HEK293T (cell line): Measurements from ENCODE around the gene PEX14.

Experiments used
- CTCF ChIA-PET: fragments of 350-600 bp; formaldehyde crosslinking; extraction: SDS; loops from one replicate; lab custom pipeline; 2021; ENCODE audit warnings: antibody characterized with exemption, inconsistent platforms; lab: Yijun Ruan, JAX
- POLR2A ChIA-PET: fragments of 350-600 bp; formaldehyde crosslinking; extraction: SDS; loops from one replicate; lab custom pipeline; 2020; ENCODE audit warnings: antibody characterized with exemption, inconsistent platforms; lab: Yijun Ruan, JAX
- DNase-seq: peaks from one replicate; pipeline ENCODE4 v3.0.0; 2012; ENCODE audit warnings: mixed read lengths; ENCODE audit errors: extremely low spot score
- ARNT ChIP-seq: fragments of 450-650 bp; IDR thresholded peaks from 2 replicates; pipeline ENCODE4 v1.6.1; 2017; ENCODE audit warnings: mild to moderate bottlenecking
- BHLHE40 ChIP-seq: fragments of 450-650 bp; IDR thresholded peaks from 2 replicates; pipeline ENCODE4 v1.6.1; 2016; ENCODE audit warnings: mild to moderate bottlenecking, moderate library complexity, borderline replicate concordance
- CTBP1 ChIP-seq: fragments of 450-650 bp; IDR thresholded peaks from 2 replicates; pipeline ENCODE4 v1.6.1; 2016; ENCODE audit warnings: borderline replicate concordance
- ELF4 ChIP-seq: fragments of 450-650 bp; IDR thresholded peaks from 2 replicates; pipeline ENCODE4 v1.6.1; 2017; ENCODE audit warnings: antibody characterized with exemption
- FOXA1 ChIP-seq: fragments of 450-650 bp; IDR thresholded peaks from 2 replicates; pipeline ENCODE4 v1.6.1; 2016; ENCODE audit warnings: mild to moderate bottlenecking
- FOXK2 ChIP-seq: fragments of 450-650 bp; IDR thresholded peaks from 2 replicates; pipeline ENCODE4 v1.6.1; 2016; ENCODE audit warnings: mild to moderate bottlenecking
- FOXM1 ChIP-seq: fragments of 450-650 bp; IDR thresholded peaks from 2 replicates; pipeline ENCODE4 v1.6.1; 2017; ENCODE audit warnings: mild to moderate bottlenecking, borderline replicate concordance
- HDGF ChIP-seq: fragments of 450-650 bp; IDR thresholded peaks from 2 replicates; pipeline ENCODE4 v1.6.1; 2017; ENCODE audit warnings: antibody characterized with exemption, borderline replicate concordance
- L3MBTL2 ChIP-seq: fragments of 450-650 bp; conservative IDR thresholded peaks from 2 replicates; pipeline ENCODE4 v1.6.1; 2016; ENCODE audit warnings: mild to moderate bottlenecking
- LEF1 ChIP-seq: fragments of 450-650 bp; IDR thresholded peaks from 2 replicates; pipeline ENCODE4 v1.6.1; 2017; ENCODE audit warnings: mild to moderate bottlenecking, borderline replicate concordance
- NFRKB ChIP-seq: fragments of 450-650 bp; IDR thresholded peaks from 2 replicates; pipeline ENCODE4 v1.6.1; 2016; ENCODE audit warnings: mild to moderate bottlenecking, moderate library complexity
- SP1 ChIP-seq: fragments of 450-650 bp; IDR thresholded peaks from 2 replicates; pipeline ENCODE4 v1.6.1; 2017
- SUZ12 ChIP-seq: fragments of 450-650 bp; IDR thresholded peaks from 2 replicates; pipeline ENCODE4 v1.6.1; 2016; ENCODE audit warnings: mild to moderate bottlenecking
- TARDBP ChIP-seq: fragments of 450-650 bp; IDR thresholded peaks from 2 replicates; pipeline ENCODE4 v1.6.1; 2016
- ZNF384 ChIP-seq: fragments of 450-650 bp; IDR thresholded peaks from 2 replicates; pipeline ENCODE4 v1.6.1; 2016
- TF ChIP-seq, protein P1 (sequence below): fragments of 450-650 bp; IDR thresholded peaks from 2 replicates; pipeline ENCODE4 v1.6.1; 2016

Gene PEX14

DNA sequence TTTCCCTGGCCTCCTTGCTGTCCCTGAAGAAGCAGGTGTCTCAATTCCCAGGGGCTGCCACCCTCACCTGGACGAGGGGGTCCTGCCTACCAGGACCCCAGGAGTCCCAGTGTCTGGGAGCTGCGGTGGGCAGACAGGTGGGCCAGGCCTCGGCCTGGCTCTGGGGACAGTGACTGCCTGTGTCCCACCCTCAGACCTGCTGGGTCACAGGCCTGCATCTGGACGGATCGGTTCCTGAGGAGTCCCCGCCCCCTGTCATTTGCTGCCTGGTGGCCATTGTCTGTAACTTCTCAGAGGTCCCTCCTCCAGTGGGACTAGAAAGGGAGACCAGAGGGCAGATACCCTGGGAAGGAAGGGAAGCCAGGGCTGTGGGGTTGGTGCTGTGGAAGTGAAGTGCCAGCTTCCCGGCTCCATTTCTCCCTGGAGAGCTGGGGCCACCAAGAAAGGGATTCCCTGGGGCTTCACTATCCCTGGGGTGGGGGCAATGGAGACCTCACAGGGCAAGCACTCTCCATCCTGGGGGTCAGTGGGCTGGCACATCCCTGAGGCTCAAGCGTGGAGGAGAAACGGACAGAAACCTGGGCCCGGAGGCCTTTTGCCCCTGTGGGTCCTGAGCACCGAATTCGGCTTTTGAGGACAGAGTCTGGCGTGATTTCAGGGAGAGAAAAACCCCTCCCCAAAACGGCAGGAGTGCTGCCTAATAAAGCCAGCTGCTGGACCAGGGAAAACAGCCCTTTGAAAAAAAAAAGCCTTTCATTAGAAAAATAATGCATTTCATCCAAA is 157.3 kb downstream of the PEX14 start:
- no peak for TF ChIP-seq FOXK2
- TF ChIP-seq NFRKB, result no peak
- no peak for TF ChIP-seq SUZ12
- TF ChIP-seq BHLHE40, result no peak
- no peak for TF ChIP-seq CTBP1
- no peak for TF ChIP-seq HDGF
- no peak for TF ChIP-seq FOXA1
- TF ChIP-seq L3MBTL2, result no peak
- no peak for TF ChIP-seq FOXM1
- CTCF ChIA-PET, result no interaction called here
- POLR2A ChIA-PET, result no interaction called here
- DNase-seq, result no peak

DNA sequence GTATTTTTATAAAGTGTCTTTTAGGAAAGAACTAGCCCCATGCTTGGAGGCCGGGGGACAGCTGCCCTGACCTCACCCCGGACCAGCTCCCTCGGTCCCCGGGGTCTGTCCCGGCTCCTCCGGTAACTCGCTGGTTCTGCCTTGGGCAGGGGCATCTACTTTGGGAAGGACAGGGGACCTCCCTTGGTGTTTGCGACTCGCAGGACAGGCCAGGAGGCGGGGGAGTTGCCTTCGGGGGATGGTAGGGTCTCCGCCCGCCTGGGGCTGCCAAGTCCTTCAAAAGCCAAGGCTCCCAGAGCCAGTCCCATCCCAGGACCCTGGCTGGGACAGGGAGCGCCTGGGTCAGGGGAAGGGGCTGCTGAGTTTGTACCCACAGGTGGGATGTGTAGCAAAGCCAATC is 157.9 kb downstream of the PEX14 start:
- ChIA-PET POLR2A (no interaction called here), CTCF (no interaction called here)
- TF ChIP-seq BHLHE40, result no peak
- TF ChIP-seq FOXK2, result no peak
- TF ChIP-seq ZNF384, result no peak
- TF ChIP-seq, protein P1, sequence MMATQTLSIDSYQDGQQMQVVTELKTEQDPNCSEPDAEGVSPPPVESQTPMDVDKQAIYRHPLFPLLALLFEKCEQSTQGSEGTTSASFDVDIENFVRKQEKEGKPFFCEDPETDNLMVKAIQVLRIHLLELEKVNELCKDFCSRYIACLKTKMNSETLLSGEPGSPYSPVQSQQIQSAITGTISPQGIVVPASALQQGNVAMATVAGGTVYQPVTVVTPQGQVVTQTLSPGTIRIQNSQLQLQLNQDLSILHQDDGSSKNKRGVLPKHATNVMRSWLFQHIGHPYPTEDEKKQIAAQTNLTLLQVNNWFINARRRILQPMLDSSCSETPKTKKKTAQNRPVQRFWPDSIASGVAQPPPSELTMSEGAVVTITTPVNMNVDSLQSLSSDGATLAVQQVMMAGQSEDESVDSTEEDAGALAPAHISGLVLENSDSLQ, result no peak
- no peak for TF ChIP-seq SUZ12
- no peak for TF ChIP-seq LEF1
- no peak for TF ChIP-seq ELF4
- no peak for TF ChIP-seq SP1
- TF ChIP-seq TARDBP, result no peak
- no peak for TF ChIP-seq FOXM1
- TF ChIP-seq FOXA1, result no peak
- no peak for TF ChIP-seq CTBP1
- TF ChIP-seq ARNT, result no peak
- no peak for TF ChIP-seq HDGF
- TF ChIP-seq NFRKB, result no peak
- no peak for TF ChIP-seq L3MBTL2
- no peak for DNase-seq

DNA sequence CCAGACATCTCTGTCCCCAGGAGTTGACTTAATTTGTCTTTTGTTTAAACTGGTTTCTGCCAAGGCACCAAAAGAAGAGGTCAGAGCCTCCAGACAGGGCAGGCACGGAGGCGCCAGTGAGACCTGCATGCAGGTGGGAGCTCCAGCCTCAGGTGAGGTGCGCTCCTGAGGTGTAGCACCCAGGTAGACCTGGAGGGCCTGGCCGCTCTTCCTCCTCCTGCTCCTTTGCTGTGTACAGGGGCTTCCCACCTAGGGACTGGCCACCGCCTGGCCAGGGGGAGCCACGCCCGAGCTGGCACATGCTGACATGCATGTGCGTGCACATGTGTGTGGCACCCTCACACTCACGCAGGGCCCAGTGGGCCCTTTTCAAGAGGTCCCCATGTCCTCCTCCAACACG is 158.7 kb downstream of the PEX14 start:
- CTCF ChIA-PET, result no interaction called here
- no peak for TF ChIP-seq FOXA1
- TF ChIP-seq TARDBP, result no peak
- no peak for TF ChIP-seq NFRKB
- TF ChIP-seq FOXK2, result no peak
- TF ChIP-seq LEF1, result no peak
- no peak for TF ChIP-seq ELF4
- no peak for TF ChIP-seq BHLHE40
- TF ChIP-seq L3MBTL2, result no peak
- TF ChIP-seq ZNF384, result no peak
- TF ChIP-seq, protein P1, result no peak
- TF ChIP-seq FOXM1, result no peak
- TF ChIP-seq CTBP1, result no peak
- no peak for TF ChIP-seq SUZ12
- no peak for TF ChIP-seq SP1
- TF ChIP-seq ARNT, result no peak
- DNase-seq, result no peak
- POLR2A ChIA-PET, result no interaction called here

DNA sequence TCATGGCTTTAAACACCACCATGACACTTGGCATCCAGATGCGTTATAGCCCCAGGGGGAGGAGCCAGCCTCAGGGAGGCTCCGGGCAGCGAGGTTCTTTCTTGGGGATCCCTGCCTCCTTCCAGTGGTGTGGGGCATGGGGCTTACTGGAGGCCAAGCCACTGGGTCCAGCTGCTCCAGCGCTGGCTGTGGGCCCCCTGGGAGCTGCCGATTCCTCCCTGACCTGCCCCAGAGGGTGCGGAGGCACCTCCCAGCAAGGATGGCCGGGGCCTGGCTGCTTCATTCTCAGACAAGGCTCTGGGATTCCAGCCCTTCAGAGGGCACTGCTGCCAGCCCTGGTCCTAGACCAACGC is 159.3 kb downstream of the PEX14 start:
- DNase-seq, result no peak
- ChIA-PET POLR2A (no interaction called here), CTCF (no interaction called here)
- no peak for TF ChIP-seq TARDBP
- TF ChIP-seq HDGF, result no peak
- TF ChIP-seq FOXK2, result no peak
- no peak for TF ChIP-seq BHLHE40

DNA sequence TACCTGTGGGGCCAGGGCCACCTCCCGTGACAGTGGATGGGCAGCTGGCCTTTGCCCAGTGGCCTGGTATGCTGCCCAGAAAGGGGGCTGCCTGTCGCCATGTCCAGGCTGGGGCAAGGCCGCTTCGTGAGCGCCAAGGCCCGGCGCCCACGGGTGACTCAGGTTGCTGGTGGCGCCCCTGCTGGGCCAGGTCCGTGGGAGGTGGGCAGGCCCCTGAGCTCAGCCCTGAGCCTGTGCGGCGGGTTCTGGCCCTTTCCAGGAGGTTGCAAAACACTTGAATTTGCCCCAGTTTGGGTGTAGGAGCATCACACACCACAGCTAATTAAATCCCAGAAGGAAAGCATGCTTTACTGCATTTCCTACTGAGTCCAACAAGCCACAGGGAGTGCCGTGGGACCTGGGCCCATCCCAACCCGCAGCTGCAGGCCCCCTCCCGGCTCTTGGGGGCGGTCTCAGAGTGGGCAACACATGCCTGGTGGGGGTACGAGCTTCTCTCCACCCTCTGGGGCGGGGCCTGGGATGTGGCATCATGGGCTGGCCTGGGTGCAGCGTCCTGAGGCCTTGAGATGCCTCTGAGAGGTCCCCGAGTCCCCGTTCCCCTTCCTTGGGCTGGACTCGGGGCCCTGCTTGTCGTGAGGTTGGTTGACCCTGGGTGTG is 159.8 kb downstream of the PEX14 start:
- ChIA-PET CTCF (no interaction called here), POLR2A (no interaction called here)
- DNase-seq, result no peak
- no peak for TF ChIP-seq HDGF
- no peak for TF ChIP-seq SUZ12
- no peak for TF ChIP-seq LEF1
- TF ChIP-seq BHLHE40, result no peak
- TF ChIP-seq ZNF384, result no peak
- TF ChIP-seq ARNT, result no peak
- TF ChIP-seq CTBP1, result no peak
- TF ChIP-seq, protein P1, result no peak
- no peak for TF ChIP-seq L3MBTL2
- TF ChIP-seq NFRKB, result no peak
- no peak for TF ChIP-seq FOXK2
- no peak for TF ChIP-seq FOXA1
- no peak for TF ChIP-seq SP1
- TF ChIP-seq ELF4, result no peak
- no peak for TF ChIP-seq FOXM1
- TF ChIP-seq TARDBP, result no peak
